GM12878 (cell line): ENCODE measurements around the gene CYP4X1. TPM values are rescaled to one million over a fixed set of nuclear protein-coding genes. Genes with fewer than 3 reads are reported as not detected.
A peak's percentile ranks its signal among the peaks of the same experiment; 100 is the strongest.

ENCODE experiments used
- ATAC-seq: fragments of 200-7000 bp; cut with Tn5 transposase; 3 replicates; pipeline ENCODE4 v1.9.1; 2020; ENCODE audit warnings: mild to moderate bottlenecking, moderate library complexity
- BruUV-seq: library from RNA; stranded (reverse); fragments of 400-500 nt; replicated peaks from 2 replicates; lab custom pipeline; 2021; lab: Mats Ljungman, UMichigan
- CTCF ChIA-PET: fragments of 300-600 bp; sonication (Branson Sonifier 250); formaldehyde crosslinking; extraction: SDS; loops from one replicate; lab custom pipeline; 2021; ENCODE audit warnings: inconsistent platforms; lab: Yijun Ruan, JAX
- POLR2A ChIA-PET: fragments of 350-600 bp; formaldehyde crosslinking; extraction: SDS; loops from one replicate; lab custom pipeline; 2021; ENCODE audit warnings: inconsistent platforms; lab: Charles Lee
- RAD21 ChIA-PET: fragments of 300-600 bp; sonication (Branson Sonifier 250); formaldehyde crosslinking; loops from one replicate; lab custom pipeline; 2023; ENCODE audit warnings: antibody characterized with exemption; ENCODE audit not compliant: unreplicated experiment; lab: Charles Lee
- SMC1A ChIA-PET: fragments of 300-600 bp; sonication (Branson Sonifier 250); formaldehyde crosslinking; loops from one replicate; lab custom pipeline; 2023; ENCODE audit not compliant: unreplicated experiment, uncharacterized antibody; lab: Charles Lee
- DNase-seq: peaks from one replicate; pipeline ENCODE4 v3.0.0-alpha.2; 2011; ENCODE audit warnings: low read depth, low spot score
- FAIRE-seq: peaks from 3 replicates; lab custom pipeline; 2011; peaks lifted over from hg19 to GRCh38; lab: Jason Lieb, UNC
- H2AFZ ChIP-seq: 2 replicates; pipeline ENCODE4 v1.6.0; 2011; ENCODE audit warnings: low read depth, low read length, control low read depth; ENCODE audit not compliant: control insufficient read depth
- H3K27ac ChIP-seq: 2 replicates; pipeline ENCODE4 v1.5.1; 2011; ENCODE audit warnings: control low read depth; ENCODE audit not compliant: control insufficient read depth, insufficient read depth
- H3K27me3 ChIP-seq, 2 experiments: replicated peaks in 1 of 2; 2 replicates each; pipeline versions ENCODE4 v1.6.0 to v1.6.1; 2011; ENCODE audit warnings: low read length in 1 of 2; ENCODE audit not compliant: control insufficient read depth in 2 of 2, insufficient read depth in 2 of 2
- H3K36me3 ChIP-seq, 2 experiments: 2 replicates each; pipeline ENCODE4 v1.5.1; 2011; ENCODE audit warnings: low read length in 1 of 2; ENCODE audit not compliant: control insufficient read depth in 2 of 2, insufficient read depth in 2 of 2
- H3K4me1 ChIP-seq: 2 replicates; pipeline ENCODE4 v1.6.1; 2011; ENCODE audit warnings: mild to moderate bottlenecking, low read length, moderate library complexity, mixed read lengths; ENCODE audit not compliant: control insufficient read depth, insufficient read depth
- H3K4me2 ChIP-seq: 2 replicates; pipeline ENCODE4 v1.6.0; 2011; ENCODE audit warnings: control low read depth; ENCODE audit not compliant: control insufficient read depth, insufficient read depth
- H3K4me3 ChIP-seq: fragments of 200-600 bp; sonication (generic); 2 replicates; pipeline ENCODE4 v1.5.1; 2016
- H3K79me2 ChIP-seq: 2 replicates; pipeline ENCODE4 v1.6.0; 2011; ENCODE audit warnings: low read length; ENCODE audit not compliant: control insufficient read depth, insufficient read depth
- H3K9ac ChIP-seq: 2 replicates; pipeline ENCODE4 v1.8.0; 2011; ENCODE audit warnings: low read length, control low read depth, mixed read lengths; ENCODE audit not compliant: control insufficient read depth, insufficient read depth
- H3K9me3 ChIP-seq: replicated peaks from 3 replicates; pipeline ENCODE4 v1.5.1; 2011; ENCODE audit warnings: mild to moderate bottlenecking, low read length; ENCODE audit not compliant: control insufficient read depth, insufficient read depth
- H4K20me1 ChIP-seq: 2 replicates; pipeline ENCODE4 v1.6.0; 2011; ENCODE audit not compliant: control insufficient read depth, insufficient read depth
- RAD21 ChIP-seq: IDR thresholded peaks from 2 replicates; pipeline ENCODE4 v1.6.1; 2011; ENCODE audit warnings: mild to moderate bottlenecking, low read depth, low read length, moderate library complexity; ENCODE audit not compliant: insufficient read depth
- RBBP5 ChIP-seq: fragments of 200-600 bp; sonication (generic); conservative IDR thresholded peaks from 2 replicates; pipeline ENCODE4 v1.6.1; 2016
- WGBS: methylation state at CpG from one replicate; pipeline ENCODE4 v1.1.6; 2016; ENCODE audit warnings: low lambda C conversion rate; ENCODE audit not compliant: insufficient replicate concordance, insufficient coverage; ENCODE audit errors: missing lambda C conversion rate; 5-methylcytosine and 5-hydroxymethylcytosine counted together
- in situ Hi-C: fragments of 300-500 bp; cut with MboI; formaldehyde crosslinking; loops from 9 replicates; pipeline ENCODE4 v1.14.3; 2018; ENCODE audit warnings: mixed read lengths
- intact Hi-C: fragments of 100-400 bp; cut with micrococcal nuclease; formaldehyde crosslinking; loops from one replicate; pipeline ENCODE4 v1.14.2; 2022; ENCODE audit not compliant: unreplicated experiment
- polyA plus RNA-seq, 11 experiments: library from polyadenylated mRNA; depleted of rRNA in 4 of 11; unstranded in 6 of 11; stranded (reverse) in 5 of 11; fragments of >200 nt; fragmentation: Nextera tagmentation in 4 of 11; fragmentation: Illumina TruSeq in 1 of 11; extraction: Ambion mirVana in 4 of 11; extraction: Trizol in 1 of 11; gene quantifications; 1 replicate in 1 of 11; 2 replicates in 10 of 11; pipeline versions ENCODE4 v1.2.1 to v1.2.3, GENCODE V29; 2011 to 2016; ENCODE audit warnings: inconsistent platforms in 2 of 11, missing spikeins in 2 of 11, low read depth in 1 of 11
- total RNA-seq, 4 experiments: library from RNA; depleted of rRNA in 3 of 4; stranded (reverse); fragments of >200 nt in 3 of 4; fragmentation: Illumina TruSeq in 1 of 4; extraction: Trizol in 1 of 4; gene quantifications; 2 replicates each; pipeline versions ENCODE4 v1.2.1 to v1.2.3, GENCODE V29; 2013 to 2021
- TF ChIP-seq, protein P1 (sequence below), 3 experiments: IDR thresholded peaks in 2 of 3; conservative IDR thresholded peaks in 1 of 3; 2 replicates each; pipeline ENCODE4 v1.5.1; 2011; ENCODE audit warnings: low read depth in 3 of 3, low read length in 3 of 3, mild to moderate bottlenecking in 3 of 3, control low read depth in 2 of 3, moderate library complexity in 2 of 3, inconsistent platforms in 1 of 3, mixed read lengths in 1 of 3; ENCODE audit not compliant: control insufficient read depth in 2 of 3, insufficient read depth in 1 of 3; ENCODE audit errors: extremely low read depth in 1 of 3

The CYP4X1 gene
- total and polyA plus RNA-seq, 10 of the 15 experiments (the other 5 are each of a cell fraction or from before 2014, with no cell fraction given), result 0.03 to 0.04 (median 0.03) TPM; not detected in 7

DNA sequence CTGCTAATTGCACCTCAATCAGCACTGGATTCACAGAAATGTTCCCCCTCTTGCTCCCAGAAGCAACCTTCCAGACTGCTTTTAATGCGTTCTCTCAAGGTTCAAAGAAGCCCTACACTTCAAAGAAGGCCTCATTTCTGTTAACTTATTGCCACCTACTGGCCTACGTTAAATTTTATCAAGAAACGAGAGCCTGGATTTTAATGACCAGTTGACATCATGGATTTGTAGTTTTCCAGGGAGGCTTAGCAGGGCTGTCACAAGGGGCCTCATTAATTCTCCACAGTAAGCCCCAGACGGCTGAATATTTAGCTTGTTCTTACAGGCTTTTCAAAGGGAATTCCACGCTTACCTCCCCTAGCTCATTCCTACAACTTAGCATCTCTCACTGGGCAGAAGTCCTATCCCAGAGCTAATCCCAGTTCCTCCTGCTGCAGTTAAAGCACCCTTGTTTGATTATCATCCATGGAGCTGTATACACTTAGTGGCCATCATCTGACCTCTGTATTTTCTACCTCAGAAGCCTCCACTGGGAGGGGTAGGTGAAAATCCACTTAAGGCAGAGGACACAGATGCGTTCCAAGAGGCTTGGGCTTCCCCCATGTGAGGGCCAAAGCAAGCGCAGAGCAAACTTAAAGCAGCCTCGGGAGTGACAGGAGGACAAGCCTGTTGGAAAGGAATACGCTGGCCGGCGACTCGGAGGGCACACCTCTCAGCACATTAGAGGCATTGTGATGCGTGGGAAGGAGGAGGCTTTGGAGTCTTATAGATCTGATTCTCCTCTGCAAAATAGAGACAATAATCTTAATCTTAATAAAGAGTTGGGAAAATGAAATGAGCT lies 32.2 kb upstream of the CYP4X1 start:
- H3K4me2 ChIP-seq, result no peak overlapping the region
- H3K4me1 ChIP-seq, result no peaks in the 10 kb centered on the region
- ChIA-PET CTCF (interaction anchor here (0.5 kb wide), 1 partner anchor 120 kb away, joined by 3 read pairs; no protein-coding TSS in a partner anchor), RAD21 (no interaction called here)
- H4K20me1 ChIP-seq, result no peaks in the 10 kb centered on the region
- H3K79me2 ChIP-seq, result no peaks in the 10 kb centered on the region
- H3K9me3 ChIP-seq, result no peaks in the 10 kb centered on the region
- FAIRE-seq (no peak), ATAC-seq (no peak)
- no peak overlapping the region for H2AFZ ChIP-seq
- 52% methylated on average over 13 of the region's 13 CpGs for WGBS
- intact Hi-C loops, result no loop called here
- no TSS peak for BruUV-seq
- H3K27ac ChIP-seq, result no peak overlapping the region
- TF ChIP-seq RAD21 (peak; percentile 45), RBBP5 (no peak)
- TF ChIP-seq, protein P1, sequence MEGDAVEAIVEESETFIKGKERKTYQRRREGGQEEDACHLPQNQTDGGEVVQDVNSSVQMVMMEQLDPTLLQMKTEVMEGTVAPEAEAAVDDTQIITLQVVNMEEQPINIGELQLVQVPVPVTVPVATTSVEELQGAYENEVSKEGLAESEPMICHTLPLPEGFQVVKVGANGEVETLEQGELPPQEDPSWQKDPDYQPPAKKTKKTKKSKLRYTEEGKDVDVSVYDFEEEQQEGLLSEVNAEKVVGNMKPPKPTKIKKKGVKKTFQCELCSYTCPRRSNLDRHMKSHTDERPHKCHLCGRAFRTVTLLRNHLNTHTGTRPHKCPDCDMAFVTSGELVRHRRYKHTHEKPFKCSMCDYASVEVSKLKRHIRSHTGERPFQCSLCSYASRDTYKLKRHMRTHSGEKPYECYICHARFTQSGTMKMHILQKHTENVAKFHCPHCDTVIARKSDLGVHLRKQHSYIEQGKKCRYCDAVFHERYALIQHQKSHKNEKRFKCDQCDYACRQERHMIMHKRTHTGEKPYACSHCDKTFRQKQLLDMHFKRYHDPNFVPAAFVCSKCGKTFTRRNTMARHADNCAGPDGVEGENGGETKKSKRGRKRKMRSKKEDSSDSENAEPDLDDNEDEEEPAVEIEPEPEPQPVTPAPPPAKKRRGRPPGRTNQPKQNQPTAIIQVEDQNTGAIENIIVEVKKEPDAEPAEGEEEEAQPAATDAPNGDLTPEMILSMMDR (IDR thresholded peaks at IDR 0.05 in 2 of 3, conservative IDR thresholded peaks at IDR 0.05 in 1 of 3; ENCODE audit: control insufficient read depth in 2 of 3, extremely low read depth in 1 of 3, insufficient read depth in 1 of 3, low read depth in 3 of 3, low read length in 3 of 3), result peak in 1 of 3 experiments; percentile 17; a peak in 1 of 6 replicates
- TF ChIP-seq, all 136 proteins: peak for 2
- no peaks in the 10 kb centered on the region for H3K27me3 ChIP-seq
- ChIA-PET SMC1A (no interaction called here), POLR2A (no interaction called here)
- H3K9ac ChIP-seq, result no peak overlapping the region
- no peak for DNase-seq
- in situ Hi-C loops, result no loop called here
- no peak overlapping the region for H3K4me3 ChIP-seq
- no peaks in the 10 kb centered on the region for H3K36me3 ChIP-seq
